GM23338 (cell line): ENCODE data around the gene TBPL1. TPM values are rescaled to one million over a fixed set of nuclear protein-coding genes. Genes with fewer than 3 reads are reported as not detected.

Source experiments
- ATAC-seq: fragments of 200-7000 bp; cut with Tn5 transposase; 3 replicates; pipeline ENCODE4 v1.9.1; 2020
- DNase-seq: peaks from one replicate; pipeline ENCODE4 v3.0.0-alpha.2; 2015; ENCODE audit warnings: low spot score
- H2AFZ ChIP-seq: fragments of 200-600 bp; sonication (generic); 2 replicates; pipeline ENCODE4 v1.8.0; 2016; ENCODE audit warnings: antibody characterized with exemption, mild to moderate bottlenecking, moderate library complexity
- H3F3A ChIP-seq: fragments of 200-600 bp; sonication (generic); replicated peaks from 2 replicates; pipeline ENCODE4 v1.8.0; 2017; ENCODE audit warnings: antibody characterized with exemption, mixed run types, low read depth
- H3K27ac ChIP-seq: fragments of 200-600 bp; sonication (generic); 2 replicates; pipeline ENCODE4 v1.6.1; 2016; ENCODE audit warnings: low read depth
- H3K27me3 ChIP-seq: fragments of 200-600 bp; sonication (generic); 2 replicates; pipeline ENCODE4 v1.8.0; 2016; ENCODE audit warnings: mild to moderate bottlenecking, mixed run types, moderate library complexity; ENCODE audit not compliant: insufficient read depth
- H3K36me3 ChIP-seq: fragments of 200-600 bp; sonication (generic); 2 replicates; pipeline ENCODE4 v1.8.0; 2016; ENCODE audit warnings: mild to moderate bottlenecking; ENCODE audit not compliant: insufficient read depth
- H3K4me1 ChIP-seq: fragments of 200-600 bp; sonication (generic); 2 replicates; pipeline ENCODE4 v1.8.0; 2016; ENCODE audit warnings: mild to moderate bottlenecking, moderate library complexity; ENCODE audit not compliant: insufficient read depth
- H3K4me2 ChIP-seq: fragments of 200-600 bp; sonication (generic); 2 replicates; pipeline ENCODE4 v1.7.1; 2017; ENCODE audit warnings: mixed run types
- H3K4me3 ChIP-seq: fragments of 200-600 bp; sonication (generic); 2 replicates; pipeline ENCODE4 v1.6.1; 2016; ENCODE audit warnings: mixed run types
- H3K79me2 ChIP-seq: fragments of 200-600 bp; sonication (generic); replicated peaks from 2 replicates; pipeline ENCODE4 v1.8.0; 2017; ENCODE audit warnings: mild to moderate bottlenecking; ENCODE audit not compliant: insufficient read depth
- H3K9me2 ChIP-seq: fragments of 200-600 bp; sonication (generic); 2 replicates; pipeline ENCODE4 v1.8.0; 2017; ENCODE audit not compliant: insufficient read depth
- H4K20me1 ChIP-seq: fragments of 200-600 bp; sonication (generic); replicated peaks from 2 replicates; pipeline ENCODE4 v1.8.0; 2017; ENCODE audit warnings: mild to moderate bottlenecking; ENCODE audit not compliant: insufficient read depth
- H3K27ac Mint-ChIP-seq: 2 replicates; pipeline ENCODE4 v1.8.0; 2020; ENCODE audit warnings: inconsistent platforms, mild to moderate bottlenecking, moderate library complexity, mixed read lengths
- H3K27me3 Mint-ChIP-seq: 3 replicates; pipeline ENCODE4 v1.8.0; 2022; ENCODE audit warnings: low read depth, mild to moderate bottlenecking, moderate library complexity, mixed read lengths, inconsistent platforms; ENCODE audit not compliant: insufficient read depth, poor library complexity
- H3K36me3 Mint-ChIP-seq: 3 replicates; pipeline ENCODE4 v1.8.0; 2021; ENCODE audit warnings: low read depth, mild to moderate bottlenecking, inconsistent platforms, moderate library complexity, mixed read lengths
- H3K4me1 Mint-ChIP-seq: 3 replicates; pipeline ENCODE4 v1.8.0; 2020; ENCODE audit warnings: mild to moderate bottlenecking, inconsistent platforms, mixed read lengths
- H3K4me3 Mint-ChIP-seq: 3 replicates; pipeline ENCODE4 v1.8.0; 2021; ENCODE audit warnings: moderate library complexity, mild to moderate bottlenecking, inconsistent platforms, mixed read lengths
- H3K9me3 Mint-ChIP-seq: 3 replicates; pipeline ENCODE4 v1.8.0; 2020; ENCODE audit warnings: moderate library complexity, mild to moderate bottlenecking, inconsistent platforms, mixed read lengths
- CREB1 ChIP-seq: fragments of 250-450 bp; sonication (Bioruptor Pico); IDR thresholded peaks from 2 replicates; pipeline ENCODE4 v1.5.0; 2020; ENCODE audit warnings: low read depth, mild to moderate bottlenecking, moderate library complexity
- CTCF ChIP-seq, 2 experiments: fragments of 200-600 bp in 1 of 2; sonication (generic) in 1 of 2; conservative IDR thresholded peaks; 2 replicates each; pipeline versions ENCODE4 v1.5.1 to v1.6.1; 2016 to 2017; ENCODE audit warnings: antibody characterized with exemption in 2 of 2, low read depth in 2 of 2, mild to moderate bottlenecking in 2 of 2, moderate library complexity in 1 of 2
- EZH2 ChIP-seq: fragments of 200-600 bp; sonication (generic); IDR thresholded peaks from one replicate; pipeline ENCODE4 v1.8.0; 2017; ENCODE audit warnings: antibody characterized with exemption, mild to moderate bottlenecking, low read depth; ENCODE audit not compliant: unreplicated experiment
- EZH2phosphoT487 ChIP-seq: fragments of 200-600 bp; sonication (generic); IDR thresholded peaks from one replicate; pipeline ENCODE4 v1.8.1; 2018; ENCODE audit warnings: antibody characterized with exemption; ENCODE audit not compliant: unreplicated experiment
- JUNB ChIP-seq: IDR thresholded peaks from one replicate; pipeline ENCODE4 v1.6.1; 2016; ENCODE audit warnings: antibody characterized with exemption; ENCODE audit not compliant: unreplicated experiment
- NANOG ChIP-seq: IDR thresholded peaks from 2 replicates; pipeline ENCODE4 v1.6.1; 2016; ENCODE audit warnings: antibody characterized with exemption, borderline replicate concordance
- POLR2AphosphoS5 ChIP-seq: IDR thresholded peaks from 2 replicates; pipeline ENCODE4 v1.6.1; 2016; ENCODE audit warnings: antibody characterized with exemption, low read depth
- REST ChIP-seq: IDR thresholded peaks from one replicate; pipeline ENCODE4 v1.6.1; 2018; ENCODE audit warnings: antibody characterized with exemption; ENCODE audit not compliant: unreplicated experiment
- STAT1 ChIP-seq: IDR thresholded peaks from one replicate; pipeline ENCODE4 v1.6.1; 2016; ENCODE audit warnings: antibody characterized with exemption; ENCODE audit not compliant: unreplicated experiment
- ZNF114 ChIP-seq: fragments of 250-450 bp; sonication (Bioruptor Pico); IDR thresholded peaks from 2 replicates; pipeline ENCODE4 v1.5.0; 2020; ENCODE audit warnings: mild to moderate bottlenecking, moderate library complexity
- ZNF331 ChIP-seq: fragments of 250-450 bp; sonication (Bioruptor Pico); IDR thresholded peaks from 2 replicates; pipeline ENCODE4 v1.5.0; 2020; ENCODE audit warnings: low read depth, mild to moderate bottlenecking, moderate library complexity
- ZNF462 ChIP-seq: fragments of 250-450 bp; sonication (Bioruptor Pico); IDR thresholded peaks from 2 replicates; pipeline ENCODE4 v1.5.0; 2020; ENCODE audit warnings: mild to moderate bottlenecking, moderate library complexity
- polyA plus RNA-seq: library from polyadenylated mRNA; unstranded; fragments of >200 nt; fragmentation: Nextera tagmentation; extraction: Ambion mirVana; gene quantifications from 2 replicates; pipeline ENCODE4 v1.2.1, GENCODE V29; 2016
- total RNA-seq: library from RNA; depleted of rRNA; stranded (reverse); fragments of >200 nt; shearing (Covaris generic); gene quantifications from 2 replicates; pipeline ENCODE4 v1.2.3, GENCODE V29; 2014

The TBPL1 gene
- total and polyA plus RNA-seq, 2 experiments from 2014 or later = 72.9 to 139 TPM

GRCh38 chr6:133937909-133938308 is 15.1 kb upstream of the TBPL1 start:
- no peaks in the 10 kb centered on the region for H3F3A ChIP-seq
- no peaks in the 10 kb centered on the region for H3K27me3 ChIP-seq
- H3K27me3 Mint-ChIP-seq = peaks cover 7% of the 10 kb centered on the region
- ATAC-seq (no peak), DNase-seq (no peak)
- H4K20me1 ChIP-seq = no peaks in the 10 kb centered on the region
- no peaks in the 10 kb centered on the region for H3K36me3 Mint-ChIP-seq
- H3K36me3 ChIP-seq = no peaks in the 10 kb centered on the region
- H3K4me1 Mint-ChIP-seq = no peaks in the 10 kb centered on the region
- no peak overlapping the region for H3K4me3 Mint-ChIP-seq
- H3K4me2 ChIP-seq = no peak overlapping the region
- no peaks in the 10 kb centered on the region for H3K9me2 ChIP-seq
- H2AFZ ChIP-seq = no peak overlapping the region
- TF ChIP-seq ZNF114 (CRISPR knock-in tag) = no peak
- no peak for TF ChIP-seq CREB1
- no peak overlapping the region for H3K27ac Mint-ChIP-seq
- no peak overlapping the region for H3K27ac ChIP-seq
- no peaks in the 10 kb centered on the region for H3K4me1 ChIP-seq
- no peaks in the 10 kb centered on the region for H3K79me2 ChIP-seq
- H3K9me3 Mint-ChIP-seq = peaks cover 20% of the 10 kb centered on the region
- no peak overlapping the region for H3K4me3 ChIP-seq

GRCh38 chr6:133938533-133938932 is 14.5 kb upstream of the TBPL1 start:
- H3K4me2 ChIP-seq = no peak overlapping the region
- H3K27ac Mint-ChIP-seq = no peak overlapping the region
- no peaks in the 10 kb centered on the region for H3K36me3 ChIP-seq
- no peaks in the 10 kb centered on the region for H3K9me2 ChIP-seq
- no peak for ATAC-seq
- no peak overlapping the region for H3K27ac ChIP-seq
- no peak for DNase-seq
- H3K9me3 Mint-ChIP-seq = peaks cover 17% of the 10 kb centered on the region
- H3K4me3 Mint-ChIP-seq = no peak overlapping the region
- no peaks in the 10 kb centered on the region for H4K20me1 ChIP-seq
- no peak overlapping the region for H2AFZ ChIP-seq
- H3K4me1 ChIP-seq = no peaks in the 10 kb centered on the region
- no peaks in the 10 kb centered on the region for H3K27me3 ChIP-seq
- no peaks in the 10 kb centered on the region for H3K4me1 Mint-ChIP-seq
- H3K79me2 ChIP-seq = no peaks in the 10 kb centered on the region
- peaks cover 7% of the 10 kb centered on the region for H3K27me3 Mint-ChIP-seq
- H3F3A ChIP-seq = no peaks in the 10 kb centered on the region
- H3K36me3 Mint-ChIP-seq = no peaks in the 10 kb centered on the region
- no peak overlapping the region for H3K4me3 ChIP-seq
- no peak for TF ChIP-seq EZH2phosphoT487
- no peak for TF ChIP-seq ZNF114 (CRISPR knock-in tag)
- TF ChIP-seq ZNF462 = no peak
- TF ChIP-seq NANOG = no peak
- TF ChIP-seq CTCF (conservative IDR thresholded peaks at IDR 0.05; ENCODE audit: low read depth in 2 of 2) = no peak
- TF ChIP-seq EZH2 = no peak
- no peak for TF ChIP-seq STAT1
- no peak for TF ChIP-seq POLR2AphosphoS5
- TF ChIP-seq REST = no peak
- no peak for TF ChIP-seq CREB1
- no peak for TF ChIP-seq ZNF331 (CRISPR knock-in tag)
- no peak for TF ChIP-seq JUNB
